ENCODE measurements around the gene HLTF.

The HLTF gene

DNA sequence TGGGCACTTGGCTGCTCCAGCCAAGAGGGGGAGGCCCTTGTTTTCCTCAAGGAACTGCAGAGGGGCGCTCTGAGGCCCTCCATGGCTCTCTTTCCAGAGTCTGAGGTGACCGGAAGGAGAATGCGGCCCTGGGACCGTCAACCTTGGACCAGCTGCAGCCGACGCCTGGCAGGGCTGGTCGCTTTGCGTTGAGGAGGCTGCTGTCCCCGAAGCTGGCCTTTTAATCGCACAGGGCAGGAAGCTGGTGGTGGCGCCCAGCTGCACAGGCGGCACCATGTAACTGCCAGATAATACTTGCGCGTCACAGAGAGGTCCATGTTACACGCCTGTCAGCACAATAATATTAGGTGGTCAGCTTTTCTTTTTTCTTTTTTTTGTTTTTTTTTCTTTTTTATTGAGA is 875 bp upstream of the HLTF start:
- no peak for DNase-seq

DNA sequence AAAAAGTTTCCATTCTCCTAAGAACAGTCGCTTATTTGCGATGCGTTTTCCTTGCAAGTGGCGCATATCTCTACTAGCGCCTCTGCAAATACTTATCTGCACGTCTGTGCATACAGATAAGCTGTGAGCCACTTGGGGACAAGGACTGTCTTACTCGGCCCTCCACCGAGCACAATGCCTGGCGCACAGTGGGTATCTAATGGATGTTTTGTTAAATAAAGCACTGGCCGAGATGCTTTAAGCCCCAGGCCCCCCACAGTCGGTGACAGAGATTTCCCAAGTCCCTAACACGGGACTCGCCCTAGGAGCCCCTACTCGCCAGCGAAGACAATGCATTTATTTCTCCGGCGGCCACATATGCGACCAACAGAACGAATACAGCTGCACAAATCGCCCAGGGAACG is 503 bp downstream of the HLTF start:
- no peak for DNase-seq

DNA sequence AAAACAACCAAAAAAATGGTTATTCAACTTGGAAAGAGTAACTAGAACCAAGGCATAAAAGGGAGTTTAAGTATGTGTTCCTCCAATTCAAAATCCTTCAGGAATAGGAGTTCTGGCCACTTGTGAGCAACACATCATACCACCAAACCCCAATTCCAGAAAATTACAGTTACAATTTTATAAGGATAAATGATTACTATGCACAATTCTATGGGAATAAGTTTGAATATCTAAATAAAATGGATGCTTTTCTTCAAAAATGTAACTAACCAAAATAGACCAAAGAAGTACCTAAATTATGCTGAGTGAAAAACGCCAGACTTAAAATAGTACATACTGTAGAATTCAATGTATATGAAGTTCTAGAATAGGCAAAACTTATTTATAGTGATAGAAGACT is 4.6 kb downstream of the HLTF start:
- no peak for DNase-seq

DNA sequence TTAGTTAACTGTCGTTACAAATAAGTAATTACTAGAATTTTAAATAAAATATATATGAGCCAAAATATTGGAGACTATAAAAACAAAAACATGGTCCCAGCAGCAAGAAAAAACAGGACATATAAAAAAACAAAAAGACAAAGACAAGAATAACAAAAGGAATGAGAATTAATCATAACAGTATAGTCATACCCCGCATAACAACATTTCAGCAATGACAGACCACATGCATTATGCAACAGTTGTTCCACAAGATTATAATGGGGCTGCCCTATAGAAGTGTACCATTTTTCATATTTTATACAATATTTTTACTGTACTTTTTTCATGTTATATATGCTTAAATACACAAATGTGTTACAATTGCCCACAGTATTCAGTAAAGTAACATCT is 5.6 kb downstream of the HLTF start:
- no peak for DNase-seq

DNA sequence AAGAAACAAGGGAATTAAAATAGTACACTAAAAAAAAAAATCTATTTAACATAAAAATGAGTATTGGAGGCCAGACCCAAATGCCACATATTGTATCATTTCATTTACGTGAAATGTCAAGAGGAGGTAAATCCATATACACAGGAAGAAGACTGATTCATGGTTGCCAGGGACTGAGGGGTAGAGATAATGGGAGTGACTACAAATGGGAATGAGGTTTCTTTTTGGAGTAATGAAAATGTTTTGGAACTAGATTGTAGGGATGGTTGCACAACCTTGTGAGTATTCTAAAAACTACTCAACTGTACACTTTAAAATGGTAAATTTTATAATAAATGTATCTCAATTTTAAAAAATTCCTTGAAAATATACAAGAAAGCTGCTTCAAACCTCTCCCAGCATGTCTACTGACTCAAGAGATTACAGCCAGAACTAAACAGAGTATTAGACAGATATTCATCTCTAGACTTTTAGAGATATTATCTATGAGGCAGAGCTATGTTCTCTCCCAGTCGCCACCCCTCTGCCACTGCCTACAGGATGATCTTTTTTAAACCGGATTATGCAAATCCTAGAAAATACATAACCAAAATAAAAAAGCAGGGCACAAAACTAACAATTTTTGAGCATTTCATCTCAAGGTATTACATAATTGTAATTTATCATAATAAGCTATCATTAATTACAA is 6.2 kb downstream of the HLTF start:
- no peak for DNase-seq

DNA sequence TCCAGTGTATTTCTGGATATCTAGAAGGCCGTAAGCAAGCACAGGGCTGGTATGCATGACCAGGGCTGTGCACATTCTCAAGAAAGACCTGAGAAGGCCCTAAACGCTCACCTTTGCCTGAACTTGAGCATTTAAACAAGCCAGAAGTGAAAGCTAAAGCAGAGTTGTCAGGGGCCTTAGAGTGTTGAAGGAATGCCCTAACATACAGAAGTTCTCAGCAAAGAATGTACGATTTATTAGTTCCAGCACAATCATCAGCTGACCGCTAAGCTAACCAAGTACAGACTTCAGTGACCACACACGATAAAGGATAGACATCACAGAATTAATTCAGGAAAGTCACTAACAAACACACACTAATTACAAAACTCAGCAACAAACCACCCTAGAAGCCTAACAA is 8.7 kb downstream of the HLTF start:
- no peak for DNase-seq

DNA sequence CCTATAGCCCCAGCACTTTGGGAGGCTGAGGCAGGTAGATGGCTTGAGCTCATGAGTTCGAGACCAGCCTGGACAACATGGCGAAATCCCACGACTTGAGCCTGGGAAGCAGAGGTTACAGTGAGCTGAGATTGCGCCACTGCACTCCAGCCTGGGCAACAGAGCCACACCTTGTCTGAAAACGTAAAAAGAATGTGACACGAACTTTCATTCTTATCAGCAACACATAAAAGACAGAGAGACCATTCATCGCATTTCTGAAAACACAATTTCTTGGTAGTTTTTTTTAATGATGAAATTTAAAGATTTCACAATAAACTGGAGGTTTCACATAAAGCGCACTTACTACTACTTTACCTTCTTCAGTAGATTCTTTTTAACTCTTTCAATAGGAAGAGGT is 18.4 kb downstream of the HLTF start:
- no peak for DNase-seq

DNA sequence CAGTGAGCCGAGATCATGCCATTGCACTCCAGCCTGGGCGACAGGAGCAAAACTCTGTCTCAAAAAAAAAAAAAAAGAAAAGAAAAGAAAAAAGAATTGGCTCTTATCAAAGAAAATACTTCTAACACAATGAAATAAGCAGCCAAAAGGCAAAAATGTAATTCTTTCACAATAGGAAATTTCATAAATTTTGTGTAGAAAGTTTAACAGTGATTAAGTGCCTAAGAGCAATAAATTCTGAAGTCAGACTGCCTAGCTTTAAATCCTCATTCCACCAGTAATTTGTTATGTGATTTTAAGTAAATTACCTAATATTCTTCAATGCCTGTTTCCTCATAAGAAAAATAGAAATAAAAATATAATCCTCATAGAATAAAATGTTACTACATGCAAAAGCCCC is 24.6 kb downstream of the HLTF start:
- no peak for DNase-seq

DNA sequence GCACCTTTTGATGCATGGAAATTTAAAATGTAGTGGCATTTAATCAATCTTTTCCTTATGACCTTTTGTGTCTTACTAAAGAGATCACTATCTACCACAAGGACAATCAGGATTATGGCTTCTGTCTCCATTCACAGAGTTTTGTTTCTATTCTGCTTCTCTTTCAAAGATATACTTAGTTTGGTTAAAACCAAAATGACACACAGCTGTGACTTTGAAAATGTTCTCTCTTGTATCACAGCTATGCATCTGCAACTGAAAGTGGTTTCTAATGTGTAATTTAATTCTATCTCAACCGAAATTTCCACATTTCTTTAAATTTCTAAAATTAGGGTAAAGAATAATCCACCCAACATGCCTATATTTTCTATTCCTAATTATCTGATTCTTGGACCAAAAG is 27.7 kb downstream of the HLTF start:
- no peak for DNase-seq

DNA sequence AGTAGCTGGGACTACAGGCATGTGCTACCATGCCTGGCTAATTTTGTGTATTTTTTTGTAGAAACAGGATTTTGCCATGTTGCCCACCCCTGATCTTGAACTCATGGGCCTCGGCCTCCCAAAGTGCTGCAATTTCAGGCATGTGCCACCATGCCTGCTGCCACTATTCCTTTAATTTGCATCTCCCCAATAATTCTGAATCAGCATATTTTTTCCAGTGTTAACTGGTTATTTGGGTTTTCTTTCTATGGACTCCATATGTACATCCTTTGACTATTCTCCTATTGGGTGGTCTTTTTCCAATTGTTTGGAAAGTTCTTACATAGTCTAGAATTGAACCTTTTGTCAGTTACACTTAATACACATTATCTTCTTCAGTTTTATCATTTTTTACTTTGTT is 28.1 kb downstream of the HLTF start:
- no peak for DNase-seq

DNA sequence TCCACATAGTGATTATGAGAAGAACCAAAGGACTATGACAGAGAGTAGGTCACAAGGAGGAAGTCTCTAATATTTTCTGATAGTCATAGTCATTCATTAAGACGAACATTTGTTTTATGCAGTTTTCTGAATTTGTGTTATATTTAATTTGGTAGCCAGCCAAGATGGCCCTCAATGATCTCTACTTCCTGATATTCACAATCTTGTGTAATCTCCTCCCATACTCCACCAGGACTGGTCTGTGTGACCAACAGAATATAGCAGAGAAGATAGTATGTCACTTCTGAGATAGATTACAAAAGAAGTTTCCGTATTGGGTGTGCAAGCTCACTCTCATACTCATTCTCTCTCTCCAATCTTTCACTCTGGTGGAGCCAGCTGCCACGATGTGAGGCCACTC is 30.8 kb downstream of the HLTF start:
- no peak for DNase-seq

DNA sequence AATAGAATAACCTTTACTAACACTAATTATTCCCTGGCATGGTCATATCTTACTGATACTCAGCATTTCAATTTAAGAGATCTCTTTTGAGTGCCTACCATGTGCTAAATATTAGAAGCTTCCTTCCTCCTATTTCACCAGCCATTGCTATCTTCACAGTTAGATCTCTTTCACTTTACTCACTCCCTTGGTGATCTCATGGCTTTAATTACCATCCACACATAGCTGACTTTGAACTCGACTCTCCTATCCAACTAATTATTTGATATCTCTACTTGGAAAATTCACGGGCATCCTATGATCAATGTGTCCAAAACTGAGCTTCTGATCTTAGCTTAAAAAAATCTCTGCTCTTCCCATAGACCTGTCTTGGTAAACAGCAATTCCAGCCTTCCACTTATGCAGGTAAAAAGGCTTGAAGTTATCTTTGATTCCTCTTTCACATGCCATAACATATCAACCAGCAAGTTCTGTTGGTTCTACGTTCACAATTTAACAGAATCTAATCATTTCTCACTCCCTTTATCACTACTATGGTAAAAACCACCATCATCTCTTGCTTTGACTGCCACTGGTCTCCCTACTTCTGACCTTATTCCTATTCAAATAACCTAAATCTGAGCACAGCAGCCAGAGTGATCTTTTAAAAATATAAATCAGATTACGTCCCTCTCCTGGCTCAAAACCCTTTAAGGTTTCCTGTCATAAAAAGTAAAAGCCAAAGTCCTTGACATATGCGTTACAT is 41.8 kb downstream of the HLTF start:
- no peak for DNase-seq

DNA sequence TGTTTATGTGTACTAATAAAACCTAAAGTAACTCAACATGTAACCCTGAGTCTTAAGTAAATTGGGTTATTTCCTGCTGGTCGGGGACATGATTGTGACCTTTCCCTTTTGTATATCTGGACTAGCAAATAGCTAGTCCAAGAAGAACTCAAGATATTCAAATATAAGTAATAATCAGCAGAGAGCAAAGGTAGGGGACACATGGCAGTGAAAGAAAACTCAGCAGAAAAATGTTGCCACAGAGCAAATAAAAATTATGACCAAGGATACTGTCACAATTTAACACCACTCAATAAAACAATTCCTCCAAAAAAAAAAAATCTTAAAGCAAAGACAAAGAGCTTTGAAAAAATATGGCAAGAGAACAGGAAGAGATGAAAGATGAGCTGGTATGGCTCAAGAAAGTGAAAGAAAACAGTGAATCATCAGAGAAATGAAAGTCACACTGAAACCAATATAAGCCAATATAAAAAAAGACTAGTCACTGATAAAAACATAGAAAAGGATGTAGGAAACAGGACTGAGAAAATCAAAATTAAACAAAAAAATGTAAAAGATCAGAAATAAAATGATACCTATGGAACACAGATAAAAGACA is 43.4 kb downstream of the HLTF start:
- no peak for DNase-seq

DNA sequence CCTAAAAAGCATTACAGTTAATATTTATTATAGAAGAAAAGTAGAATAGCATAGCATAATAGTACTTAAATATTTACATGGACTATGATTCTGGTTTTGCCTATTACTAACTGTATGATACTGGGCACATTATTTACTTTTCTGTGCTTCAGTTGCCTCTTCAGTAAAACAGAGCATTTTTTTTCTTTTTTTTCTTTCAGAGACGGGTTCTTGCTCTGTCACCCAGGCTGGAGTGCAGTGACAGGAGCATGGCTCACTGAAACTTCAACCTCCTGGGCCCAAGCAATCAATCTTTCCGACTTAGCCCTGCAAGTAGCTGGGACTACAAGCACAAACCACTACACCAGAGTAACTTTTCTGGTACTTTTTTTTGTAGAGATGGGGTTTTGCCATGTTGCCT is 48.0 kb downstream of the HLTF start:
- no peak for DNase-seq

DNA sequence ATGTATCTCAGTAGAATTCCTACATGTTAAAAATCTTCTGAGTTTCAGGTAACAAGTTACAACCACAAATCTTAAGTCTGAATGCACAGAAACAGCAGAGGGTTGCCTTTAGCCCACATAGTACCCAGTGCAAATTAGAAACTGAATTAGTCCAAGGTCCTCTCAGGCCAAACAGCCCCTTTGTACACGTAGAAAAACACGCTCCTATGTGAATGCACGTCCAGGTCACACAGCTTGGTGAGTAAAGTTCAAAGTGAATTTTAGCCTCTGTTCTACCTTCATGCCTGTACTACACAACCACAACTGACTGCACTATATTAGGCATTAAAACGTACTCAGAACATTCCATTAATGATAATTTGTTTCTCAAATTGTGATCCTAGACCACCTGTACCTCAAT is 48.6 kb downstream of the HLTF start:
- no peak for DNase-seq

DNA sequence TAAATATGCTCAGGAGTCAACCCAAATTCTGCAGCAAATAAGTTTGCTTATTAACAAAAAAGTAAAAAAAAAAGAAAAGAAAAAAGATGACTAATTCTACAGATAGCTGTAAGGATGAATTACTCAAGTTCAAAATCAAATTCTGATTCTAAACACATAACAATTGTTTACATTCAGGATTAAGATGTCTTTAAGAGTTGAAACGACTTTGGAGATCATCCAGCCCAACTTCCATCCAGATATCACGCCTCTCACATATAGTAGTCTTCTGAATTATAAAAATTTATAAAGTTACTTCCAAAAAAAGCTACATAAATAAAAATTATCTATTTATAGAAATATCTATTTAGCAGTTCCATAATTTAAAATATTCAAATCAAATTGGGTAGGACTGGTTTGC is 55.2 kb downstream of the HLTF start:
- no peak for DNase-seq

DNA sequence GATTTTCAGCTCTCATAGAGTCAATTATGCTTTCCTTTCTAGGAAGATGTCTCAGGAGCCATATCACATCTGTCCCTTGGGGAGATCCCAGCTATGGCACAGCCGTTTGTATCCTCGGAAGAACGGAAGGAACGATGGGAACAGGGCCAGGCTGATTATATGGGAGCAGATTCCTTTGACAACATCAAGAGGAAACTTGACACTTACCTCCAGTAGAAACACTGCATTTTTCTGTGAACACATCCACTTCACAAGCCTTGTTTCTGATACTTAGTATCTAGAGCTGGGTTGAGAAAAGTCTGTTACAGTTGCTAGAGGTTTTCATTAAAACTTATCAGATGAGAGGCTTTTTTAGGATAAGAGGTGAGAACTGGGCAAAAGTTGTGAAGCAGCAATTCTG is 59.6 kb downstream of the HLTF start:
- DNase-seq: no peak

DNA sequence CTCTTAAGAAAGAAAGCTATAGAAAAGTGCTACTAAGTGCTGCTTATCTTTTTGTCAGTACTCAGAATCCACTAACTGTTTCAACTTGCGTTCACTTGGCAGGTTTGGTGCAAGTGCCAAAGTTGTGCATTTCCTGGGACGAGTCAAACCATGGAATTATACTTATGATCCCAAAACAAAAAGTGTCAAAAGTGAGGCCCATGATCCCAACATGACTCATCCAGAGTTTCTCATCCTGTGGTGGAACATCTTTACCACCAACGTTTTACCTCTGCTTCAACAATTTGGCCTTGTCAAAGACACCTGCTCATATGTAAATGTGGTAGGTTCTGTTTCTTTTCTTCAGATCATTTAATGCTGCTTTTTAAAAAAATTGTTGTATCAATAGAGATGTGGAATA is 62.4 kb downstream of the HLTF start:
- DNase-seq: no peak

DNA sequence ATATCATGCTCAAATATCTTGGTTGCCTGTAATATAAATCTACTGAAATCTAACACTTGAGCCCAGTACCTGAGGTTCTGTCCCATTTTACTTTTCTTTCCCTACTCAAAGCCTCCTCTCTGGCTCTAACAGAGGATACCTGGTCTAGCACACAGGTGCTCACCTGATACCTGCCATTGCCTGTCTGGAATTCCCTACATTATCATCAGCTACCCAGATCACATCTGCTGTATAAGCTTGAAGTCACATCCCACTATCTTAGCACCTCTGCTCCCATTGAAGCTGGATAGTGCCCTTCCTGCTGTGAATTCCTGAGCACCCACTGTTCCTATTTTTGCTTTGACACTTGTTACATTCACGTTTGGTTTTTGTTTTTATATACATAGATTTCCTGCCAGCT is 64.5 kb downstream of the HLTF start:
- no peak for DNase-seq

DNA sequence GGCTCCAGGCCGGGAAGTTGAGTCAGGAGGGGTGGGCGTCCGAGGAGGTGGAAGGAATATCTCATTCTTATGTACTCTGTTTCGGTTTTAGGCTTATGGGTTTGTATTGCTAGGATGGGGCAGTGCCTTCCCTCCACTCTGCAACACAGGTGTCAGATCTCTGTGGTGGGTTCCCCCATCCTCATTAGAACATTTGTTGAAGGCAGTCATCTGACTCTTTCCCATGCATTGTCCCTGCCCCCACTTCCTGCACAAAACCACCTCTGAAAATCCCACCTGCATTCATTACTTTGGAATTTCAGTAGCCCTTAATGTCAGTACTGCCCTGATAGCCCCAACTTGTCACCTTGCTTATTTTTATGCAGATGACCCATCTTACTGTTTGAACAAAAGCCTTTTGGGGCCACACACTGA is 65.5 kb downstream of the HLTF start:
- DNase-seq: no peak

DNA sequence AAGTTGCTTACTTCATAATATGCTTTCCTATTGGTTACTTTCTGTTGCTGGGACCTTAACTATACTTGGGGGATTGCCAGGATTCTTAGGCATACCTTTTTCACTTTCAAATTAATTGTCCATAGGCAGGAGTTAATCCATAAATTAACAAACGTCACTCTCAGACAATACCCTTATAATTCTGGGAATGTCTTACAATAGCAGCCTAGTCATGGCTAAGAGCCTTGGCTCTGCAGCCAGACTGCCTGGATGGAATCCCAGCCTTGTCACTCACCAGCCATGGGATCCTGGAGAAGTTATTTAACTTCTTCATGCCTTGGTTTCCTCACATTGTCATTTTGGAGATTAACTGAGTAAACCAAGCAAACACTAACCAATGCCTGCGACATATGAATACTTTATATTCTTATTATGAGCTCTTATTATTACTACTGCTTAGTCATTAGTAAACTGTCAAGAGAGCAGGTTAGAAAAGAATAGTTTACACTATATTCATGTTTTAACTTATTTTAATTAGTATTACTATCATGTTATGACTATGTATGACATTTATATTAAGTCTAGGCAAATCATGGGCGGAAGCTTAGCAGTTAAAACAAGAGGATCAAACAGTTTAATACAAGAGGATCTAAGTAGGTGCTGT is 66.0 kb downstream of the HLTF start:
- DNase-seq: no peak

DNA sequence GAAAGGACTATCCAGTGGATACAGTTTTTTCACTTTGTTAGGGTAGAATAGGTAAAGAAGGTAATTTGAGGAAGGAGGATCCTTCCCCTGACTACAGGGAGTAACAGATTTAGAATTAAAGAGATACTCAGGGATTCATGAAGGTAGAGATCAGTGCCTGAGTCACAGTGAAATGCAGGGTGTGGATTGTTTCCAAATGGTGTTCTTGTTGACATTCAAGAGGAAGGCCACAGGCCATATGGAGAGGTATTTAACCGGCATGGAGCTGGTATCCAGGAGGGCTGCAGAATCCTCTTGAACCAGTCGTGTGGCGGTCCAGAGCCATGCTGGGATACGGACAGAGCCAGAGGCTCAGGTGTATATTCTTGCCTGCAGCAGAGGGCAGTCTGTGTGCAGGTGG is 66.8 kb downstream of the HLTF start:
- DNase-seq: no peak

DNA sequence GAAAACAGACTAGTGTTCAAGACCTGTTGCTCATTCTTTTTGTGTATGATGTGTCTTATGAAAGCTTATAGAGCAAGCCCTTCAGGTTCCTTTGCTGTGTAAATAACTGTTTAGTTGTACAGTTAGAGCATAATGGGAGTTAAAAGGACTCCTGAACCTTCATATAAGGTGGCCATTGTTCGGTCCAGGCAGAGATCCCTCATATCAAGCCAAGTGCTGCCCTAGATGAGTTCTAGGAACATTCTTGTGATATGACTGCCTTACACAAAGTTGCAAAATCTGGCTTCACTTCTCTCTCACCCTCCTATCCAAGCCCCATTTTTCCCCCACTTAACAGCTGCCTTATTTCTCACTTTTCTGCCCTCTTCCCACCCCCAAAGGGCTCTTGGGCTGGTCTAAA is 68.1 kb downstream of the HLTF start:
- no peak for DNase-seq

All from SHP77 treated with DMSO at 0.1 percent for 48 hours (cell line).